ENCODE data around the gene ACSS2.

Gene ACSS2

DNA sequence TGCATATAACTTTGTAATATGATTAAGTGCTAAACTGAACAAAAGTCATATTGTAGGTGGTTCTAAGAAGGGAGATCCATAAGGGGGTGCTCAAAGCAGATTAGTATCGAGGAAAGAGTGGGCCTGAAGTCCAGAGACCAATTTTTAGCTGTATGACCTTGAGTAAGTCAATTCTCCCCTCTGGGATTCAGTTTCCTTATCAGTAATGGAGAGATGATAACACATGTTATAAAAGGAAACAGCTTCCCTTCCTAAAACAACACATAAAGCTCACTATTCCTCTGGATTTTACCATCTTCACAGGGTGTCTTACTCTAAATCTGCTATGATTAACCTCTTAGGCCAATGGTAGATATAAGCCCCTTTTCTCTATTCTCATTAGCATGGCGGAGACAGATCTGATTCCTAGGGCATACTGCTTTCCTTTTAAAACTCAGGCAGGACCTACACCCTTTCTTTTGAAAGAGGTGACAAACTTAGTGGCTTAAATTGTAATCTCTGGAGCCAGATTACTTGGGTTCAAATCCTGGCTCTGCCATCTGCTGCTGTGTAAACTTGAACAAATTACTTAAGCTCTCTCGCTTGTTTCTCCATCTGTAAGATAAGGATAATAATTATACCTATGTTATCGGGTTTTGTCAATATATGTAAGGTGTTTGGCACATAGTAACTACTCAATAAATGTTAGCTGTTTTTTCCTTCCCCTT lies 39.5 kb downstream of the ACSS2 start:
- no peak for DNase-seq

DNA sequence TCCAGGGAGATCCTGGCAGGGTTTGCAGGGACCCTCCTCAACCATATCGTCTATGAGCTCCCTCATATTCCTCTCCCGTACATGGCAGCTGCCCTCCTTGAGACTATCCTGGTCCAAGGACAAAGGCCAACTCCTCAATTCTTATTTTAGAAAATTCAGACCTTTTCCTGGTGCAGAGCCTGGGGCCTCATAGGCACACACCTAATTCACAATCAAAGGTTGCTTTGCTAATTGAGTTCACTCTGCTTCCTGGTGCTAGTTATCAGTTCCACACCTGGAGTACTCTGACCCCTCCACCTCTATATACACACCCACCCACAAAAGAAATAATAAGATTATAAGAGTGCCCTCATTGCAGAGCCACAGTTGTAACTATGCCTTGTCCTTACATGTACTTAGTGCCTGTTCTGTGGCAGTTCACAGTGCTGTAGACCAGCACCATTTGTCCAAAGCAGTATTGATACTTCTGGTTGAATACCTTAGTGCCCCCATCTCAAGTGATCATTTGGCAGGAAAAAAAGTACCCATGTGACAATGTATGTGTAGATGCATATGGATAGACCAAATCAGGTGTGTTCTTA lies 40.5 kb downstream of the ACSS2 start:
- DNase-seq, result no peak

DNA sequence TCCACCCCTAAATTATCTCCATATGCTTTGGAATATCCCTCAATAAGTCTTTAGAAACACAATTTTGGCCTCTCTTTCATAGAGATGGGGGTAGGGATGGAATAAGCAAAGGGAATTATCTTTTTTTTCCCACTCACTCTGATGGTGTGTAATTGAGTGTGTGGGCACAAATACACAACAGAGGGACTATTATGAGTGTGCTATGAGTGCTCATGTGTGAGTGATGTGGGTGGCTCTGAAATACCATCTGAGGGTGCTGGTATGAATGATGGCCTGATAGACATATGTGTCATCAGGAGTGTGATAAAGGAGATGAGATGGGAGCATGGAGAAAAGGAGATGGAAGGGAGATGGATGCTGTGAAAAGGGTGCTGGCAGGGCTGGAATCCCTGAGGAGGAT lies 43.6 kb downstream of the ACSS2 start:
- no peak for DNase-seq

DNA sequence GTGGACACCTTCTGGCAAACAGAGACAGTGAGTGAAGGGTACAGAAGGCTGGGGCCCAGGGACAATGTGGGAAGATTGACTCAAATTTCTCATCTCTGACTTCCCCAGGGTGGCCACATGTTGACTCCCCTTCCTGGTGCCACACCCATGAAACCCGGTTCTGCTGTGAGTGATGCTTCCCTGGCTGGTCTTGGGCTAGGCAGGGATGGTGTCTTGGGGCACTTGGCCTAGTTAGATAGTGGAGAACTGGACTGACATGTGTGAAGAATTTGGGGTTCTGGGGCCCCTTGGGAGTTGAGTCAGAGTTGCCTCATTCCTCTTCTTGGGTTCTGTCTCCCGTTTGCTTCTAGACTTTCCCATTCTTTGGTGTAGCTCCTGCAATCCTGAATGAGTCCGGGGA lies 45.0 kb downstream of the ACSS2 start:
- no peak for DNase-seq

DNA sequence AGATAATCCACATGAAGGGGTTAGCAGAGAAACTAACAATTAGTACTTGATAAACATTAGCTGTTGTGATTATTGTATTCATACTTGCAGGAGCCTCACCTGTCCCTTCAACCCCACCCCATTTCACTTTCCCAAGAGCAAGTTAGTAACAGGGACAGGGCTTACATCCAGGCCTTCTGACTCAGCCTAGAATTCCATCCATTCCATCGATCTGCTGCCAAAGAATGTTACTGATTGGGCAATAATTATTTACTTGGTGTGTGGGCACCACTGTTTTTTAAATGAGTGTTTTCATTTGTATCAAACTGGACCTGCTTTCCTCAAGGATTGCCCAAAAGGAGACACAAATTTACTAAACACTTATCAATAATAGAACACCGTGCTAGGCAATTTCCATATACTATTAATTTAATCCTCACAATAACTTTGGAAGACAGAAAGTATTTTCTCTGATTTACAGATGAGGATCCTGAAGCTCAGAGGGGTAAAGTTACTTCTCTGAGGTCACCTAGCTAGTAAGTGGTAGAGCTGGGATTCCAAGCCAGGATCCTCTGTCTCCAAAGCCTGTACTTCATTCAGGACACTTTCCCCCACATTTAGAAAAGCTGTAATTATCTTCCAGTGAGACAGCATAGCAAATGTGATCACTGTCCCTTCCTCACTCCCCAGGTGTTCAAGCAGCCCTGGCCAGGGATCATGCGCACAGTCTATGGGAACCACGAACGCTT lies 46.4 kb downstream of the ACSS2 start:
- DNase-seq, result no peak

DNA sequence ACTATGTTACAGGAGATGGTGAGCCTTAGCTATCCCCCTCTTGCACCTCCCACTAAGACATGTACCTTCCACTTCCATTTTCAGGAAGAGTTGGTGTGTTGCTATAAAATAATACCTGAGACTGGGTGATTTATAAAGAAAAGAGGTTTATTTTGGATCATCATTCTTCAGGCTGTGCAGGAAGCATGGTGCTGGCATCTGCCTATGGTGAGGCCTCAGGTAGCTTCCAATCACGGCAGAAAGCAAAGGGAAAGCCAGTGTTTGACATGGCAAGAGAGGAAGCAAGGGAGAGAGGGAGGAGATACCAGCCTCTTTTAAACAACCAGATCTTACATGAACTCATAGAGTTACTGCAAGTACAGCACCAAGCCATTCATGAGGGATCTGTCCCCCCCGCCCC lies 47.0 kb downstream of the ACSS2 start:
- no peak for DNase-seq

DNA sequence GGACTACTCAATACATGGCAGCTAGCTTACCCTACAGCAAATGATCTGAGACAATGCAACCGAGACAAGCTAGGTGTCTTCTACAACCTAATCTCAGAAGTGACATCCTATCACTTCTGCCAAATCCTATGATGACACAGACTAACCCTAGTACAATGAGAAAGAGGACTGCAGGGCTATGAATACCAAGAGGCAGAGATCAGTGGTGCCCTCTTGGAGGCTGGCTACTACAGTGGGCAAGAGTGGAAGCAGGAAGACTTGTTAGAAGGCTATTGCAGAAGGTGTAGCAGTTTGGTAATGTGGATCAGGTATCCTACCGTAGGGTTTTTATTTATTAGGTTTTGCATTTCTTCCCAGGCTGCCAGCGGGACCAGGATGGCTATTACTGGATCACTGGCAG lies 48.9 kb downstream of the ACSS2 start:
- no peak for DNase-seq

DNA sequence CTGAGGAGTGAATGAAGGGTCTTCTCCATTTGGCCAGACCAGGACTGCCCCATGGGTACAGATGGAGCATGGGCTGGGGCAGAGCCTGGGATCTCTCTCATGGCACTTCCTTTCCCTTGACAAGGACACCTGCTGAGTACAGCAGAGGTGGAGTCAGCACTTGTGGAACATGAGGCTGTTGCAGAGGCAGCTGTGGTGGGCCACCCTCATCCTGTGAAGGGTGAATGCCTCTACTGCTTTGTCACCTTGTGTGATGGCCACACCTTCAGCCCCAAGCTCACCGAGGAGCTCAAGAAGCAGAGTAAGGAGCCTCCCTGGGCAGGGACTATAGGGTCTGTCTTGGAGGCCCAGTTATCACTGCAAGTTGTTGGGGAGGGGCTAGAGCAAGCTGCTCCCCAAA lies 49.6 kb downstream of the ACSS2 start:
- no peak for DNase-seq

DNA sequence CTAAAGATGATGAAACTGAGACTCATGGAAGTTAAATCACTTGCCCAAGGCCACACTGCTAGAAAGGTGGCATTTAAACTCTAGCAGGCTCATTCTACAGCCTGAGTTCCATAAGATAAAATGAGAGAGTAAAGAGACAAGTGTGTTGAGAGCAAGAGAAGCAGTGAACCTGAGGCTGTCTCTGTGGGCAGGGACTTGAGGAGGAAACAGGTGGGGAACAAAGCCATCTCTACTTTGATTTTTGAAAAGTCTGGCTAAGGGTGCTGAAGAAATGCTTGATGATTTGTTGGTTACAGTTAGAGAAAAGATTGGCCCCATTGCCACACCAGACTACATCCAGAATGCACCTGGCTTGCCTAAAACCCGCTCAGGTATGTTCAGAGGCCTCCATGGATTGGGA lies 50.2 kb downstream of the ACSS2 start:
- no peak for DNase-seq

DNA sequence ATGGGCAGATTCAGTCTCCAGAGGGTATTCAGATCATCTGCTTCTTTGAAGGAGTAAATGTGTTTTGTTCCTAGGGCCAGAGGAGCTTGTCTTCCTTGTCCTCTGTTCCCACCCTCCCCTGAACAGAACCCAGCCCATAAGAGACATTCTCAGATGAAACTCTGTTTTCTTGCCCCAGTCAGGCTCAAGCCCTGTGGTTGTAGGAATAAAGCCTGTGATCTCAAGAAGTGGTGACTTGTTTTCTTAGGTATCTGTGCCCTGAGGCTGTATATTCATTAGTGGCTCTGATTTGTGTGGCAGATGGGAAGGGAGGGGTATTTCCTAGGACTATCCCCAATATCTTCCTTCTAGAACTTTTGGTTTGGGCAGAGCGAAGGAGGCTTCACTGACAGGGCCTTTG lies 51.3 kb downstream of the ACSS2 start:
- no peak for DNase-seq

DNA sequence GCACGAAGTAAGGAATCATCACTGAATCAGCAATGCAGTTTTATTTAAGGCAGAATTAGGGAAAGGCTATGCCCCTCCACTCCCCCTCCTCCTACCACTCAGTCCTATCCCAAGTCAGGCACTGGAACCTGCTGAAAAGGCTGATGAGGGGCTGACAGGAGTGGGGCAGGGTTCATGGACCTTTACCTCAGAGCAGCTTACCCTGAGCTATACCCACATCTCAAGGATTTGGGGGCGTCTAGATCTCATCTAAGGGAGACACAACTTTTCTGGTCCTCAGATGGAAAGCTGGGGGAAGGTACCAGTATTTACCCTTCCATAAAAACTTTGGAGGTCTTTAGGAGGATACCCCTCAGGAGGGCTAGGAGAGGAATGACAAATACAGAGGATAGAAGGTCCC lies 52.0 kb downstream of the ACSS2 start:
- DNase-seq, result no peak

DNA sequence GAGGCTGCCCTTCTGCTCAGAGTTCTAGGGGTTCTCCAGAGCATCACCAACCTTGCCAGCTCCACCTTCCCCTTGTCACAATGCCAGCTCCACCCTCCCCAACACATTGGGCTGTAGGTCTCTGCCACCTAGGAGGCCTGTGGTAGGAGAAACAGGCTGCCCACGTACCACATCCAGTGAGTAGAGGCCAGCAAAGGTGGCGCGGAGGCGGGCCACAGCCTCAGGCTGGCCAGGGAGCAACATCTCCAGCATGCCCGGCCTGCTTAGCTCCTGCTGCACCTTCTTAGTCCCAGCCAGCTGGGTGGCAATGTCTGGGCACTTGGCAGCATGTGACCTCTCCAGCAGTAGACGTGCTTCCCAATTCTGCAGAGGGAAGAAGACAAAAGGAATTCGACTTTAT lies 55.4 kb downstream of the ACSS2 start:
- no peak for DNase-seq

DNA sequence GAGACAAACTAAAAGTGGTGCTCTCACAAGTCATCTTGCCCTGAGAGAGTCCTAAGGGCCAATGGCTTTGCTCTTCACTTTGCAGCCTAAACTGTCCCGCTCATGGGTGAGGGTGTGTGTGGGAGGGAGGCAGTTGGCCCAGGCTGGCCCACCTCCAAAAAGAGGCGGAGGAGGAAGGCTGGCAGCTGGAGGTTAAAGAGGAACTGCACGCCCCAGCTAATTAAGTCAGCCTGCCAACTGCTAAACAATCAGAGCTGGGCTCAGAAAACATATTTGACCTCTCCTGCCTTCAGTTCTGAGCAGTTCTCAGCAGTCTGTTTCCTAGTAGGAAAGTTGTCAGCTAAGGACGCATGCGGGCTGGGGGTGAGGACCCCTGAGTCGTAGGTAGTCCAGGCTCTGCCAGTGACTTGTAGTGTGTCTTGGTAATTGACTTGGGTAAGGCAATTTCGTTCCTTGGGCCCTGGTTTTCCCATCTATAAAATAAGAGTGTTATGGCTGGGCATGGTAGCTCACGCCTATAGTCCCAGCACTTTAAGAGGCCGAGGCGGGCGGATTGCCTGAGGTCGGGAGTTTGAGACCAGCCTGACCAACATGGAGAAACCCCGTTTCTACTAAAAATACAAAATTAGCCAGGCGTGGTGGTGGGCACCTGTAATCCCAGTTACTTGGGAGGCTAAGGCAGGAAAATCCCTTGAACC lies 62.2 kb downstream of the ACSS2 start:
- no peak for DNase-seq

DNA sequence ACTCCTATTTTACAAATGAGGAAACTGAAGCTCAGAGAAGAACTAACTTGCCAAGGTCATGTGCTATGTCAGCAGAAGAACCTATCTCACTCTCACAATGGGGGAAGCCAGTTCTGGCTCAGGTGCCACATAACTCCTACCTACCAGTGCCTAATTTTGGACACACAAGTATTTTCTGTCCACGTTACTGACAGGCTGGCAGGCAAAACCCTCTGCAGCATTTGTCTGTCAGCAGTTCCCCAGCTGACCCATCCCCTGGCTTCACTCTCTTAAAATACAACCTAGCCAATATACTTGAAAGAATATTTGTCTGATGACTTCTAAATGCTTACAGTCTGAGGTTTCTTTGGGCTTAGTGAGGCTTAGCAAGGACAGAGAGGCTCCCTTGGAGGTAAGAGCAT lies 63.7 kb downstream of the ACSS2 start:
- no peak for DNase-seq

DNA sequence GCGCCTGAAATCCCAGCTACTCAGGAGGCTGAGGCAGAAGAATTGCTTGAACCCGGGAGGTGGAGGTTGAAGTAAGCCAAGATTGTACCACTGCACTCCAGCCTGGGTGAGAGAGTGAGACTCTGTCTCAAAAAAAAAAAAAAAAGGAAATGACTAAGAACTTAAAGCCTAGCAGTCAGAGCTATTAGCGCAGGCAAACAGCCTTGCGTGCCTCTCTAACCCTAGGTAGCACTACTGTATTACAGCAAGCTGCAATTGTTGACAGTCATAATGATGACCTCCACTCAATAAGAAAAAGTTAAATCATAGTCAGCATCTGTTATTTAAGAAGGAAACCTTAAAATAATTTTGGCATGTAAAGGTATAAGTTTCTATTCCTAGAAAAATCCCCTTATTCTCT lies 64.8 kb downstream of the ACSS2 start:
- no peak for DNase-seq

DNA sequence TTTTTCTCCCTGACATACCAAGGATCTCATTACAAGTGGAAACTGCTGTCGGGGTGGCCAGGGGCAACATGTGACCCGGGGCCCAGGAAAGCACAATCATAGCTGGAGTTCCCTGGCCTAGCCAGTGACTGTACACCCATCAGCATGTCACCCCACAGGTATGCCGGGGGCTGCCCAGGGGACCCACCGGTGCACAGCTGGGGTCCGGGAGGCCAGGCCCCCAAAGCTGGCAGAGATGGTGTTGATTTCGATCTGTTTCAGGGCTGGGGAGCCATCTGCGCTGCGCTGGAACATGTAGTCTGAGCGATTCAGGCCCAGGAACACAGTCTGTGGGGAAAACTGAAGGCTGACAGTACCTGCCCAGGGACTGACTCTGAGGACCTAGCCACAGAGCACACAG lies 65.9 kb downstream of the ACSS2 start:
- no peak for DNase-seq

DNA sequence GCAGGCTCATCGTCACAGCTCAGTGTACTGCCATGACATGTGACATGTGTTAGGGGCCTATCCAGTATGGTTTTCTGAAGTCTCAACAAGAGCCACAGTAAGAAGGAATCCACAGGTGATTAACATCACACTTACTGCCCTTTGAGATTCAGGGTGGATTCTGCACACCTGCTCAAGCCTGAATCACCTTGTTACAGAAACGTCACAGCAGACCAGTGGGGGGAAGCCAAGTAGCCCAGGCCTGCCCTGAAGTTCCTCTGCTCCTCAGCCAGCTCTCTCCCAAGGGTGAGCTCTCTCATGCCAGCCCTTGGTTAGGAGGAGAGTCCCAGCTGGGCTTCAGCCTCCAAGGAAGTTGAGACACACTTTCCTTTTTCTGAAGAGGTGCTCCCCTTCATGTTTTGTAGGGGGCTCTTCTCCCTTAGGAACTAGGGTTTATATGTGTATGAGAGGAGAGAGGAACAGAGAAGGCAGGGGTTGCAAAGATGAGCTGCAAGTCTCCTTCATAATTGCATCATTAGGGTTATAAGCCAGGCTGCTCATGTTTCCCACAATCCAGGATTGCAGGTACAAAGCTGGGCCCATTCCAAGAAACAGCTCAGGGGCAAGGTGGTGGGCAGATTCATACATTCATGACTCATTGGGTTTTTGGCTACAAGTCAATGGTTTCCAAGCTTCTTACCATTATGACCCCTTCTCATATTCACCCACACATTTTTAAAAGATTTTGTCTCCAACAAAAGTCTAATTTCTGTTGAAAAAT lies 67.6 kb downstream of the ACSS2 start:
- DNase-seq, result no peak

DNA sequence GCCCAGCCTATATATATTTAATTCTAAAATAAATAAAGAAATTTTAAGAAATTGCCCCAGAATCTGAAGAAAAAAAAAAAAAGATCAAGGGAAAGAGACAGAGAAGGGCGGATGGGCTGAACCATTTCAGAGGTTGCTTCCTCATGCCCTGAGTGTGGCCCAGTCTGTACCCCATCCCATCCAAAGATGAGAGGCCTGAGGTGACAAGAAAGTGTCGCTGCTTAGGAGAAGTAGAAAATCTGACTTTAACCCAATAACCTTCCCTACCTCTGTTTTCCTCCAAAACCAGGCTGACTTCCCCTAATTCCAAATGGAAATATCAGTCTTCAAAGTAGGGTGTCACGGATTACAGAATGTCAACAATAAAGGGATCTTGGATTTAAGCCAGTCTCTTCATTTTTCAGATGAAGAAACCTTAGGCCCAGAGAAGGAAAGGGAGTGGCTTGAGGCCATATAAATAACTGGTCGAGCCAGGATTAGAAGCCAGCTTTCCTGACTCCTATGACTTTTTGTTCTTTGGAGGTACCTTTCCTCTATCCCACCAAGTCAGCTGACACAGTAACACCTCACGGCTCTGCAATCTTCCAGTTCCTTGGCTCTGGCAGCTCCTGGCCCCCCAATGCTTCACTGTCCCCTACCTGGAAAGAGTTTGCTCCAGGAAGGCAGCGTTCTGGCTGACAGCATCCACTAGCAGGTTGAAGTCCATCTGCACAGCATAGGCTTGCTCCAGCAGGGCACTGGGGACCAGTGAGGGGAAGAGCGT lies 69.1 kb downstream of the ACSS2 start:
- DNase-seq, result no peak

DNA sequence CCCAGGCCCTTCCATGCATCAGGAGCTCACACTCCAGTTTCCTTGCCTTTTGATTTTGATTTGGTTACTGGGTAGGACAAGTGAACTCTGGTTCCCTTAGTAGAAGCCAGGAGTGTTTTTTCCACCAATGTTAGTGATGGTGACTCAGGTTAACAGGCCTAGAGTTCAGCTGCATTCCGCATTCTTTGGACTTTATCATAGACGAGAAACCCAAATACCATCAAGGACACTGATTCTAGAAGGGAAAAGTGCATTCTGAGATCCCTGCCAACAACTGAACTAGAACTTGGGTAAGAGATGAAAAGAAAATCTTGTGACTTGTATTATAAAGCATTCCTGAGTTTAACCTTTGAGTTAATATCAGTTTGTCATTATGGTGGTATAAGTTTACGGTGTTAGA lies 70.2 kb downstream of the ACSS2 start:
- DNase-seq, result no peak

DNA sequence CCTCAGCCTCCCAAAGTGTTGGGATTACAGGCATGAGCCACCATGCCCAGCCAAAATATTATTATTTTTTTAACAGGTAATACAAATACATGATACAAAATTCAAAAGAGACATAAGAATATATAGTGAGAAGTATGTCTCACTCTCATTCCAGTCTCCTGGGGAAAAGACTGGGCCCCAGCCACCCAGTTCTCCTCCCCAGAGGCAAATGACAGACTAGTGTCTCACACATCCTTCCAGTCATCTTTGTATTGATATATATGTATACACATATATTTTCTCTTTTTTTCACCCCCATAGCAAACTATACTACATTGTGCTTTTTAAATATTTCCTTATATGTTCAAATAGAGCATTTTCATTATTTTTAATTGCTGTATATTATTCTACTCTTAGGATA lies 70.9 kb downstream of the ACSS2 start:
- DNase-seq, result no peak

DNA sequence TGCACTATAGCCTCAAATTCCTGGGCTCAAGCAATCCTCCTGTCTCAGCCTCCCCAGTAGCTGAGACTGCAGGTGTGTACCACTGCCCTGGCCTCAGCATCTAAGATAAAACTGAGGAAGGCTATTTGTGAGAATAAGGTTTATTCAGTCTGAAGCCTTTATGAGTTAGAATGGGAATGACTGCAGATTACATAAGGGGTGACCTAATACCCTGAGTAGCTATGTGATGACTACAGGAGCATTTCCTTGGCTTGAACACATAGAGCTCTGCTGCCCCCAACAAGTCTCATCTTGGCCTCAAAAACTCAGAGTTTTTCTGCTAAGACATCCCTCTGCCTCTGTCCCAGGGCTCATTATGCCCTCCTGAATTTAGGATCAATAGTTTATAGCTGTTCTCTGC lies 71.6 kb downstream of the ACSS2 start:
- no peak for DNase-seq

DNA sequence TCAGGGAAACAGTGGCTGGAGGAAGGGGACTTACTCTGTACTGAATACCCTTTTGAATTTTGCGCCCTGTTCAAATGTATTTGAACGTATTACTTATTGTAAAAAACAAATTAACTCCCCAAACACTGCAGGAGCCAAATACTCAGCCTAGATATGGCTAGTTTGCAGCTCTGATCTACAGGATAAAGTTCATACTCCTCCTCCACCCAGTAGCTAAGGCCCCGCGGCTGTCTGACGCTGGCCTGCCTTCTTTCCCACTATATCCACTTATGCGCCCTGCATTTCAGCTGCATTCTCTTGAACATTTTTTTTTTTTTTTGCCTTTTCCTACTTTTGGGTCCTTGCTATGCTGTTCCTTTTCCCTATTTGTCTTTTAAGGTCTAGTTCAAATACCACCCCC lies 72.7 kb downstream of the ACSS2 start:
- DNase-seq, result no peak
